Activated CD8-positive, alpha-beta T cell treated with anti-CD3 and anti-CD28 coated beads for 36 hours (primary cell): ENCODE data around the gene POLN. TPM values are rescaled to one million over a fixed set of nuclear protein-coding genes. Genes with fewer than 3 reads are reported as not detected.

Experiments used
- ATAC-seq: fragments of 200-7000 bp; cut with Tn5 transposase; one replicate; pipeline ENCODE4 v1.10.0; 2021; ENCODE audit warnings: mild to moderate bottlenecking, moderate library complexity
- CTCF ChIA-PET: fragments of 350-600 bp; sonication (Branson Sonifier 250); formaldehyde crosslinking; loops from one replicate; lab custom pipeline; 2021; ENCODE audit warnings: antibody characterized with exemption; lab: Charles Lee
- POLR2A ChIA-PET: fragments of 350-600 bp; sonication (Branson Sonifier 250); formaldehyde crosslinking; loops from one replicate; lab custom pipeline; 2021; ENCODE audit warnings: antibody characterized with exemption; lab: Charles Lee
- DNase-seq: peaks from one replicate; pipeline ENCODE4 v3.0.0-alpha.2; 2020
- H3K27ac Mint-ChIP-seq: one replicate; pipeline ENCODE4 v1.8.0; 2021; ENCODE audit warnings: mild to moderate bottlenecking, mixed read lengths
- H3K27me3 Mint-ChIP-seq: one replicate; pipeline ENCODE4 v1.8.0; 2021; ENCODE audit warnings: mixed read lengths
- H3K36me3 Mint-ChIP-seq: one replicate; pipeline ENCODE4 v1.8.0; 2021; ENCODE audit warnings: low read depth, mixed read lengths
- H3K4me1 Mint-ChIP-seq: one replicate; pipeline ENCODE4 v1.8.0; 2021; ENCODE audit warnings: low read depth, mixed read lengths
- H3K4me3 Mint-ChIP-seq: one replicate; pipeline ENCODE4 v1.8.0; 2021; ENCODE audit warnings: mild to moderate bottlenecking, moderate library complexity, mixed read lengths
- H3K9me3 Mint-ChIP-seq: one replicate; pipeline ENCODE4 v1.8.0; 2021; ENCODE audit warnings: mixed read lengths
- CTCF ChIP-seq: fragments of 200-600 bp; IDR thresholded peaks from one replicate; pipeline ENCODE4 v1.8.0; 2022; ENCODE audit warnings: antibody characterized with exemption, mild to moderate bottlenecking
- intact Hi-C: fragments of 100-400 bp; cut with micrococcal nuclease; formaldehyde crosslinking; loops from one replicate; pipeline ENCODE4 v1.10.0; 2022
- total RNA-seq, 2 experiments: library from RNA; stranded (reverse); gene quantifications; one replicate each; pipeline ENCODE4 v1.2.3, GENCODE V29; 2021

POLN gene
- total RNA-seq, result 1 to 10 TPM; 2.1 to 2.9 TPM

GRCh38 chr4:2241410-2242353, at the start of gene POLN, which contains the start of gene HAUS3:
Gene POLN (minus strand): TSS chr4:2242121. CDS start chr4:2229231, 12,890 bp downstream.
Gene HAUS3 (minus strand): TSS chr4:2242121. CDS start chr4:2240946, 1,175 bp downstream.
- no peak for TF ChIP-seq CTCF
- ATAC-seq (peak; percentile 98), DNase-seq (peak; percentile 99)
- Mint-ChIP-seq H3K4me1 (peaks cover 55% of the 10 kb centered on the region), H3K9me3 (no peaks in the 10 kb centered on the region), H3K4me3 (peak within 1 kb of the TSS; percentile 83), H3K27ac (peak within 1 kb of the TSS; percentile 88), H3K36me3 (peaks cover 28% of the 10 kb centered on the region), H3K27me3 (no peaks in the 10 kb centered on the region)
- ChIA-PET POLR2A (interaction anchor here (0.6 to 3.0 kb wide), 10 partner anchors 9 to 242 kb away, joined by 3 to 17 read pairs (median 4); partner anchors contain the start of genes NELFA and RNF4), CTCF (interaction anchor here (0.8 to 2.3 kb wide), 12 partner anchors 11 to 200 kb away, joined by 3 to 15 read pairs (median 4); partner anchors contain the start of genes CFAP99, MXD4 and ZFYVE28)
- intact Hi-C loops, result loop anchor here (5.0 kb wide), 1 partner anchor 171 kb away; no protein-coding TSS in a partner anchor

- peak; percentile 82 for DNase-seq
- no peak for TF ChIP-seq CTCF
- H3K27ac Mint-ChIP-seq, result peak overlapping the region; percentile 68
- ATAC-seq, result peak; percentile 90
- POLR2A ChIA-PET, result interaction anchor here (0.6 to 2.0 kb wide), 6 partner anchors 10 to 178 kb away, joined by 3 to 6 read pairs (median 4); partner anchors contain the start of gene RNF4
- H3K4me1 Mint-ChIP-seq, result peaks cover 38% of the 10 kb centered on the region
- CTCF ChIA-PET, result interaction anchor here (0.9 to 2.0 kb wide), 2 partner anchors 9 to 151 kb away, joined by 3 to 6 read pairs; no protein-coding TSS in a partner anchor
- no peaks in the 10 kb centered on the region for H3K36me3 Mint-ChIP-seq
- peaks cover 4% of the 10 kb centered on the region for H3K9me3 Mint-ChIP-seq
- H3K27me3 Mint-ChIP-seq, result no peaks in the 10 kb centered on the region
- intact Hi-C loops, result no loop called here
- peak overlapping the region; percentile 47 for H3K4me3 Mint-ChIP-seq
Measured at GRCh38 chr4:2290974-2291704, 49.2 kb upstream of the POLN start.

GRCh38 chr4:2290488-2290887, 48.6 kb upstream of the POLN start:
- H3K36me3 Mint-ChIP-seq, result no peaks in the 10 kb centered on the region
- ATAC-seq (no peak), DNase-seq (no peak)
- CTCF ChIA-PET, result interaction anchor here (0.9 to 2.0 kb wide), 2 partner anchors 8 to 151 kb away, joined by 3 to 6 read pairs; no protein-coding TSS in a partner anchor
- no peaks in the 10 kb centered on the region for H3K27me3 Mint-ChIP-seq
- peak overlapping the region; percentile 68 for H3K27ac Mint-ChIP-seq
- H3K9me3 Mint-ChIP-seq, result peaks cover 4% of the 10 kb centered on the region
- peaks cover 32% of the 10 kb centered on the region for H3K4me1 Mint-ChIP-seq
- intact Hi-C loops, result no loop called here
- no peak for TF ChIP-seq CTCF
- POLR2A ChIA-PET, result interaction anchor here (0.7 to 2.0 kb wide), 5 partner anchors 11 to 220 kb away, joined by 3 to 6 read pairs (median 3); no protein-coding TSS in a partner anchor
- H3K4me3 Mint-ChIP-seq, result peak overlapping the region; percentile 47

- Mint-ChIP-seq H3K36me3 (no peaks in the 10 kb centered on the region), H3K4me1 (peaks cover 33% of the 10 kb centered on the region), H3K9me3 (peaks cover 4% of the 10 kb centered on the region), H3K27ac (no peak overlapping the region), H3K4me3 (no peak overlapping the region), H3K27me3 (no peaks in the 10 kb centered on the region)
- intact Hi-C loops, result no loop called here
- no peak for DNase-seq
- ChIA-PET POLR2A (interaction anchor here (0.7 to 2.0 kb wide), 4 partner anchors 11 to 220 kb away, joined by 3 to 6 read pairs (median 4); no protein-coding TSS in a partner anchor), CTCF (interaction anchor here (2.0 kb wide), 1 partner anchor 152 kb away, joined by 6 read pairs; no protein-coding TSS in a partner anchor)
- no peak for TF ChIP-seq CTCF
- no peak for ATAC-seq
Measured at GRCh38 chr4:2289955-2290333, 48.0 kb upstream of the POLN start.
